NCI-H128 (cell line): ENCODE measurements around the gene RFTN1.

Experiments
- DNase-seq: peaks from one replicate; lab custom pipeline; 2025; ENCODE audit not compliant: unreplicated experiment; lab: John Stamatoyannopoulos, UW

RFTN1 gene

GRCh38 chr3:16288664-16289063, 224.8 kb downstream of the RFTN1 start:
- DNase-seq, result no peak

DNA sequence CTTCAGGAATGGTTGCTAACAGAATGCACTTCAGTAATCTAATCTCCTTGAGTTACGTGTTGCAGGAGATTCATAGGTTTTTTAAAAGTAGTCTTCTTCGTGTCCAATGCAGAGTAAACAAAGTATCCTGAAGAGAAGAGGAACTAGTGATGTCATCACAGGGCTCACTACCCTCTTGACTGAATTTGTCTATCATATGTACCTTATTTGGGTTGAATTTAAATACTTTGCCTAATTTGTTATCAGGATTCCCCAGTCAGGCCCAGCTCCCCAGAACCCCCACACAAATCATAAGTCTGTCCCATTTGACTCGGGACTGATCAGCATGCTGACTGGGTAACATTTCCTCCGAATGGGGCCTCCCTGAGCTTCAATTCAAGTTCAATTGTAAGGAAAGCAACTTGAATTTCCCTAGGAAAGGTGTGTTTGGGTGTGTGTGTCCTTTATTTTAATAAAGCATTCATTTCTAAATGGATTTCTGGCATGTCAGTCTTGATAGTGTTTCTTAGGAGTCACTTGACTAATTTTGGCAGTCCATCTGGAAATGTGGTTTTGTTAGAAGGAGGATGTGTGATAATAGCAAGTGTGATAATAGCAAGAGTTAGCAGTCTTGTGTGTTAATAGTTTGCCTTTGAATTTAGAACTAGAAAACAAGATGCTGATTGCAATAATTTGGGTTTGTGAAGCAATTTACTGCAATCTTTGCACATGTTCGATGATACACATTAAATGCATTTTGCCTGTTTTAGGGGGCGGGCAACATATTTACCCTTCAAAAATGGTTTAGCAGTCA, 226.6 kb downstream of the RFTN1 start:
- no peak for DNase-seq

- no peak for DNase-seq
These were observed 227.3 kb downstream of the RFTN1 start for GRCh38 chr3:16286161-16286560.

- DNase-seq, result no peak
These were observed 228.9 kb downstream of the RFTN1 start for GRCh38 chr3:16284633-16285032.

DNA sequence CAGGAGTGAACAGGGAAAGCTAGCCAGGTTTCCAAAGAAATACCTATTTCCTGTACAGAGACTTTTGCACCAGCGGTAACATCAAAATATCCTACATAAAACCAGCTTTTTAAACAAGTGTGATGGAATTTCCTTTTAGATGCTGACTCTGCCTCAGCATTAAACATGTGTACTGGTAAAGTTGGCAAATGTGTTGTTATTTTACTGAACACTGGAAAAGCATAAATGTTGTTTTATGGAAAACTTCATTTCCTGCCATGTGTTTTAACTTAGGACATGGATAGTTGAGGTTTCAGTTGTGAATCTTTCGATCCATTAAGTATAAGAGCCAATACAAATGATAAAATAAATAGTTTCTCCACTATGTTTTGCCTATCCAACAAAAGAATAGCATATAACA, 232.8 kb downstream of the RFTN1 start:
- no peak for DNase-seq

DNA sequence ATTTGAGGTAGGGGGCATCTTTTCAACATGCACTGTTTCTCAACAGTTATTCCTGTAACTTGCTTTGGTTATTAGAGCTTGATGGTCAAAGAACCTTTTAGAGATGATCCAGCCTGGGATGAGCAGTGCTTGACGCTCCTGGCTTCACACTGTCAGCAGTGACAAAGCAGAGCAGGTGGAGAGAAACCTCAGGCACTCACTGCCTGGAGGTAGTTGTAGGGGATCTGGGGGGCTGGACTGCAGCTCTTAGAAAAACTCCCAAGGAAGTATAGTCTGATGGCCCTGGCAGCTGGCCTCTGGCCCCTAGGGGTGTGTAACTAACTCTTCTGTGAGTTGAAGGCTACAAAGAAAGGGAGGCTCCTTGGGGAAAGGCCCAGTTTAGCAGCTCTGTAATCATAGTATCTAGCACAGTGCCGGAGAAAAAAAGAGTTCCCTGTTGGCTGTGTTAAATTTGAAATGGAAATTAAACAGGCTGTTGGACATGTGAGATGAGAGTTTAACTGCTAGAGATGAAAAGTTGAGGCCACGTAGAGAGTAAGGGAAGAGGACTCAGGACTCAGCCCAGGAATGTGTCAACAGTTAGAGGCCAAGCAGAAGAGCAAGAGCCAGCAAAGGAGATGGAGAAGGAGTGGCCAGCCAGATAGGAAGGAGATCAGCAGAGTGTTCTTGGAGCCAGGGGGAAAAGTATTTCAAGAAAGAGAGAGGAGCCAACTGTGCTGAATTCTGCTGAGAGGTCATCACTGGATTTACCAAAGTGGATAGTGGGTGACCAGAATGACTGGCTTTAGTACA, 234.3 kb downstream of the RFTN1 start:
- DNase-seq, result no peak

- no peak for DNase-seq
These were observed 236.0 kb downstream of the RFTN1 start for GRCh38 chr3:16277471-16277870.

DNA sequence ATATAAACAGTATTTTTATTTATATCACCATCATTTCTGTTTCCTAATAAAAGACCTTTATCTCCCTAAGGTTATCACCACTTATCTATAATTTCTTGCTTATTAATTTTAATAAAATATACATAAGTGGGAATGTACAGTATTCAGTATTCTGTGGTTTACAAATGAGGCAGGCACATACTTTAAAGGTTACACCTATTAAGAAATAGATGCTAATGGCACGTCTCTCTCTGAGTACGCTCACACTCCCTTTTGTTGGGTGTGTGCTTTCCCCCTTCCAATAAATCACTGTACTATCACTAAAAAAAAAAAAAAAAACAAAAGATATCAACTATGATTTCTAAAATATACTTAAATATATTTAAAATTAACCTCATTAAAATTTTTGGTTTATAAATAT, 239.6 kb downstream of the RFTN1 start:
- DNase-seq, result no peak

DNA sequence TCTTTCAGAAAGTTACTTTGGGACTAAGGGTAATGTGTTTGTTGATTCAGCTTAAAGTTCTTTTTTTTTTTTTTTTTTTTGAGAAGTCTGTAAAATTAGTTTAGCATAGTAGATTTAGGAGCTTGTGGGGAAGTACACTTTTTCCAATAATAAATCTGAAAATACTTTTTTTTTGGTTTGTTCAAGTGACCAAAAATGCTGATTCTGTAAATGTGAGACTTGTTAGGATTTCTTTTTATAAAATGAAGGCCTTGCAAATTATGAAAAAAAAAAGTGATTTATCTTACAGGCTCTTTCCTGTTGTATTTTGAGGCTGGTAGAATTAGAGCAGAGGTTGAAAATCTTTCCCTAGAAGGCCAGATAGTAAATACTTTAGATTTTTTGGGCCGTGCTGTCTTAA, 240.9 kb downstream of the RFTN1 start:
- DNase-seq, result no peak

- DNase-seq, result no peak
These were observed 242.6 kb downstream of the RFTN1 start for GRCh38 chr3:16270855-16271254.

- DNase-seq, result no peak
These were observed 246.8 kb downstream of the RFTN1 start for GRCh38 chr3:16266714-16267113.
